Neural progenitor cell (in vitro differentiated cells): Measurements from ENCODE around the gene DUSP11.

Source experiments
- CTCF ChIP-seq: fragments of 200-600 bp; sonication (generic); IDR thresholded peaks from 2 replicates; pipeline ENCODE4 v1.5.1; 2017; ENCODE audit warnings: antibody characterized with exemption, mild to moderate bottlenecking
- EZH2 ChIP-seq: fragments of 200-600 bp; sonication (generic); IDR thresholded peaks from 2 replicates; pipeline ENCODE4 v1.6.1; 2017; ENCODE audit warnings: antibody characterized with exemption, mild to moderate bottlenecking, moderate library complexity

GRCh38 chr2:73821227-73821626 lies 41.3 kb upstream of the DUSP11 start:
- TF ChIP-seq CTCF, result no peak
- no peak for TF ChIP-seq EZH2
